Fibroblast of pulmonary artery (primary cell): ENCODE measurements around the gene ISG20.

Experiments
- DNase-seq: peaks from one replicate; pipeline ENCODE4 v3.0.0-alpha.2; 2010; ENCODE audit warnings: low read depth
- H3K4me3 ChIP-seq: replicated peaks from 2 replicates; pipeline ENCODE4 v1.5.1; 2011; ENCODE audit warnings: low read depth, mild to moderate bottlenecking, control low read depth, low read length, moderate library complexity
- TF ChIP-seq, protein P1 (sequence below): IDR thresholded peaks from 2 replicates; pipeline ENCODE4 v1.5.1; 2011; ENCODE audit warnings: mild to moderate bottlenecking, control low read depth, low read length, inconsistent platforms; ENCODE audit errors: missing control alignments

Gene ISG20

GRCh38 chr15:88646088-88646405, 7.2 kb downstream of the ISG20 start:
- no peak for DNase-seq
- H3K4me3 ChIP-seq = no peak overlapping the region
- TF ChIP-seq, protein P1, sequence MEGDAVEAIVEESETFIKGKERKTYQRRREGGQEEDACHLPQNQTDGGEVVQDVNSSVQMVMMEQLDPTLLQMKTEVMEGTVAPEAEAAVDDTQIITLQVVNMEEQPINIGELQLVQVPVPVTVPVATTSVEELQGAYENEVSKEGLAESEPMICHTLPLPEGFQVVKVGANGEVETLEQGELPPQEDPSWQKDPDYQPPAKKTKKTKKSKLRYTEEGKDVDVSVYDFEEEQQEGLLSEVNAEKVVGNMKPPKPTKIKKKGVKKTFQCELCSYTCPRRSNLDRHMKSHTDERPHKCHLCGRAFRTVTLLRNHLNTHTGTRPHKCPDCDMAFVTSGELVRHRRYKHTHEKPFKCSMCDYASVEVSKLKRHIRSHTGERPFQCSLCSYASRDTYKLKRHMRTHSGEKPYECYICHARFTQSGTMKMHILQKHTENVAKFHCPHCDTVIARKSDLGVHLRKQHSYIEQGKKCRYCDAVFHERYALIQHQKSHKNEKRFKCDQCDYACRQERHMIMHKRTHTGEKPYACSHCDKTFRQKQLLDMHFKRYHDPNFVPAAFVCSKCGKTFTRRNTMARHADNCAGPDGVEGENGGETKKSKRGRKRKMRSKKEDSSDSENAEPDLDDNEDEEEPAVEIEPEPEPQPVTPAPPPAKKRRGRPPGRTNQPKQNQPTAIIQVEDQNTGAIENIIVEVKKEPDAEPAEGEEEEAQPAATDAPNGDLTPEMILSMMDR = no peak

DNA sequence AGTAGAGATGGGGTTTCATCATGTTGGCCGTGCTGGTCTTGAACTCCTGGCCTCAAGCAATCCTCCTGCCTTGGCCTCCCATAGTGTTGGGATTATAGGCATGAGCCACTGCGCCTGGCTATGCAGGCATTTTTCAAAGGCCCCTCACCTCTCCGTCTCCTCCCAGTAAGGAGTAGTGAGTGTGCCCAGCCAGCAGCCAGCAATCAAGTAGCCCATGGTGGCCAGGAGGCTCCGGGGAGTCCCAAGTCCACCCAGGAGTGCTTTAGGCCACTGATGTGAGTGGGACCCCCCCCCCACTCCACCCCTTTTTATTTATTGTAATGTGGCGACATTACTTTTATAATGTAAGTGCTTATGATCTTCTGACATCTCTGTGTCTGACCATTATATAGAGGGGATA, 8.1 kb downstream of the ISG20 start:
- DNase-seq = no peak
- H3K4me3 ChIP-seq = no peak overlapping the region
- TF ChIP-seq, protein P1 = no peak

- DNase-seq = no peak
- TF ChIP-seq, protein P1 = no peak
- no peak overlapping the region for H3K4me3 ChIP-seq
Observed at GRCh38 chr15:88647351-88648105, 8.7 kb downstream of the ISG20 start.

GRCh38 chr15:88648357-88649214, 9.8 kb downstream of the ISG20 start:
- DNase-seq = peak; percentile 53
- TF ChIP-seq, protein P1 = no peak
- H3K4me3 ChIP-seq = no peak overlapping the region

GRCh38 chr15:88649286-88649733, 10.5 kb downstream of the ISG20 start:
- DNase-seq = peak; percentile 99
- no peak overlapping the region for H3K4me3 ChIP-seq
- TF ChIP-seq, protein P1 = no peak

DNA sequence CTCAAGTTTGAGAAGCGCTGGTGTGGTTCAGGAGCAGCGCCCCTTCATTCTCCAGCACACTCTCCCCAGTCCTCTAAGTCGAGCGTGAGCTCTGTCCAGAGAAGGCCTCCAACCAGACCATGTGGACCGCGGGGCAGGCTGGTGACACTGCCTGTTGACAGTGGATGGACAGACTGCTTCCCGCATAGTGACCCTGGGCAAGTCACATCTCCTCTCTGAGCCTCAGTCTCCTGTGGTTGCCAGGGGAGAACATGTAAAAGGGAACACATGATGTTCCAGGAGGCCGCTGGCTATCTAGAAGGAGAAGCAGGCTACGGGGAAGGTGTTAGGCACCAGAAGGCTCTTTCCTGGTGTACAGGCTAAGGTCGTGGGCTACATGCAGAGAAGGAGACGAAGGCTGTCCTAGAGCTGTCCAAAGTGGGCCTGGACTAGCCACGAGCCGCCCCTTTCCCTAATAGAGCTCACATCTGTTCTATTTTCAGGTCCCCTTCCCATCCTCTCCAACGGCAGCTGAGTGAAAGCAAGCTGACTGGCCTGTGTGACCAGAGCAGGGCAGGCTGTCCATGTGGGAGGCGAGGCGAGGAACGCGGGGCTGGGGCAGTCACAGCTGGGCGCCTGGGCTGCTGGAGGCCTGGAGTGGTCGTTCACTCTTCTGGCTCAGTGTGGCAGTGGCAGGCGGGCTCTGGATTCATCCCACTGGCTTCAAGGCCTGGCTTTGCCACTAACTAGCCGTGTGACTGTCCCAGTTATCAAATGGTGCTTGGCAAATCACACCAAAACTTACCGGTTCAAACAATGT, 11.1 kb downstream of the ISG20 start:
- TF ChIP-seq, protein P1 = no peak
- no peak for DNase-seq
- H3K4me3 ChIP-seq = no peak overlapping the region
